NT2/D1 (cell line): ENCODE data around the gene PTGER1.

Source experiments
- SUZ12 ChIP-seq: IDR thresholded peaks from 2 replicates; pipeline ENCODE4 v1.6.1; 2011; ENCODE audit not compliant: insufficient read length, insufficient read depth; ENCODE audit errors: extremely low read depth
- YY1 ChIP-seq: IDR thresholded peaks from 2 replicates; pipeline ENCODE4 v1.6.1; 2011; ENCODE audit not compliant: insufficient read length, insufficient read depth
- ZNF274 ChIP-seq: IDR thresholded peaks from 2 replicates; pipeline ENCODE4 v1.6.1; 2011; ENCODE audit warnings: mild to moderate bottlenecking, low read depth, low read length

GRCh38 chr19:14459703-14460102 is 15.5 kb downstream of the PTGER1 start:
- TF ChIP-seq YY1 (no peak), SUZ12 (no peak), ZNF274 (no peak)
